HTR-8/SVneo (cell line): ENCODE data around the gene KLHL42.
"Not testable (repeated sequence)": the region's sequence is repeated elsewhere in the genome, so short reads cannot be mapped to it uniquely, and the experiment has no call there.

Experiments used
- DNase-seq: peaks from one replicate; pipeline ENCODE4 v3.0.0; 2011; ENCODE audit warnings: low spot score, mixed read lengths; ENCODE audit not compliant: insufficient read length
- FAIRE-seq: peaks from 2 replicates; lab custom pipeline; 2011; peaks lifted over from hg19 to GRCh38; lab: Jason Lieb, UNC

The KLHL42 gene

DNA sequence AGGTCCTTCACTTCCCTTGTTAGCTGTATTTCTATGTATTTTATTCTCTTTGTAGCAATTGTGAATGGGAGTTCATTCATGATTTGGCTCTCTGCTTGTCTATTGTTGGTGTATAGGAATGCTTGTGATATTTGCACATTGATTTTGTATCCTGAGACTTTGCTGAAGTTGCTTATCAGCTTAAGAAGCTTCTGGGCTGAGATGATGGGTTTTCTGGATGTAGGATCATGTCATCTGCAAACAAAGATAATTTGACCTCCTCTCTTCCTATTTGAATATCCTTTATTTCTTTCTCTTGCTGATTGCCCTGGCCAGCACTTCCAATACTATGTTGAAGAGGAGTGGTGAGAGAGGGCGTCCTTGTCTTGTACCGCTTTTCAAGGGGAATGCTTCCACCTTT, 67.3 kb downstream of the KLHL42 start:
- not testable (repeated sequence) for FAIRE-seq, DNase-seq

DNA sequence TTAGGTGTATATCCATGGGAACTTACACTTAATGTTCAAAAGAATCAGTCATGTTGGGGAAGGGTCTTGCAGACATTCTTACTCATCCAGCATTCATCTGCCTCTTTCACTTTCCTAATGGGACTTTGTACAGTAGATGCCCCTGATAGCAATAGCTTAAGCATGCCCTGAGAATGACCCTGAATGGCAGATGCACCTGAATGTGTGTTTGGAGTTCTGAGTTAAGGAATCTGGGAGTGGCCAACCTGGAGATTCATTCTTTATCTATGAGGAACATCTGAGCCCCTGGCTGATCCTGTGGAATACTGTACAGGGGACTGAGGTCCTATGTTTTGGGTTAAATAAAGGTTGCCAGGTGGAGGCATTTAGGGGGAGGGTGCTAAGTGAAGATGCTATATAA, 71.3 kb downstream of the KLHL42 start:
- DNase-seq (no peak), FAIRE-seq (no peak)

DNA sequence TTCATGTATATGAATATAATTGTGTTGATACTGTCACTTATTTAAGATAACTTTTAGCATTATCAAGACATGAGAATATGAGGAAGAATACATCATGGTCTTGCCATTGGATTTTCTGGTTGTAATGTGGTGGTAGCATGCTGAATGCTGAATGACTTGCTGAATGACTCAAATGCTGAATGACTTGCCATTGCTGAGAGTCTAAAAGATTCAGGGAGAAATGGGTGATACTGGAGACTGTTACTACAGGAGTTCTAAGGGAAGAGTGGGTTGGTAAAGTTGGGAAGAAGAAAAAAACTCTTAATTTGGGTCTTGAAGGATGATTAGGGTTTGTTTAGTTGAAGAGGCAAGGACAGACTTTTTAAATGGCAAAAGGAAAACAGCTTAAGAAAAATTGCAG, 72.1 kb downstream of the KLHL42 start:
- FAIRE-seq = peak; percentile 28

More for the DNA sequence above, 72.1 kb downstream of the KLHL42 start:
- no peak for DNase-seq
